Measurements from ENCODE around the gene LEP. TPM values are rescaled to one million over a fixed set of nuclear protein-coding genes. Genes with fewer than 3 reads are reported as not detected.
"Not testable (repeated sequence)": the region's sequence is repeated elsewhere in the genome, so short reads cannot be mapped to it uniquely, and the experiment has no call there.

Gene LEP
- total RNA-seq, 1 experiment from 2014 or later = not detected

DNA sequence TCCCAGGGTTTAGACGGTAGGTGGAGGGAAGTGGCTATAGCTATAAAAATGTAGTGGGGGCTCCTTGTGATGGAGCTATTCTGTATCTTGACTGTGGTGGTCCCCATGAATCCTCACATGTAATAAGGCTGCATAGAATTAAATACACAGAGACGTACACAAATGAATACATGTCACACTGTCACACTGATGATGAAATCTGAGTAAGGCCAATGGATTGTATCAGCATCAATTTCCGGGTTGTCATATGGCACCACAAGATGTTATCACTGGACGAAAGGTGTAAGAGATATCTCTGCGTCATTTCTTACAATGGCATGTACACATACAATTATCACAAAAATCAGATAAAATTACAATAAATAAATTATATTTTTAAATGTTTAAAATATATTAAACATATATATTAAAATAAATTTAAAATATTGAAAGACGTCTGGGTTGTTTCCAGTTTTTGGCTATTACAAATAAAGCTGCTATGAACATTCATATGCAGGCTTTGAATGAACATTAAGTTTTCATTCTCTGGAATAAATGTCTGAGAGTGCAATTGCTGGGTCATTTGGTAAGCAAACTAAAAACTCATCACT, 38.1 kb downstream of the LEP start:
- ChIA-PET CTCF (no interaction called here), POLR2A (no interaction called here)
- BruUV-seq (replicated peaks) = no TSS peak
- no peak overlapping the region for H3K27ac Mint-ChIP-seq (ENCODE audit: low read depth, unreplicated experiment)
- H3K36me3 Mint-ChIP-seq (ENCODE audit: insufficient read depth, unreplicated experiment) = peaks cover 7% of the 10 kb centered on the region
- intact Hi-C loops (cut with micrococcal nuclease) = no loop called here
- no peaks in the 10 kb centered on the region for H3K27me3 Mint-ChIP-seq (ENCODE audit: insufficient read depth, unreplicated experiment)
- H3K9me3 Mint-ChIP-seq (ENCODE audit: unreplicated experiment) = peaks cover 18% of the 10 kb centered on the region
- no peaks in the 10 kb centered on the region for H3K4me1 Mint-ChIP-seq (ENCODE audit: insufficient read depth, unreplicated experiment)
- DNase-seq (ENCODE audit: unreplicated experiment) = no peak
- no peak overlapping the region for H3K4me3 Mint-ChIP-seq (ENCODE audit: unreplicated experiment)
- no peak for TF ChIP-seq CTCF (IDR thresholded peaks at IDR 0.05; ENCODE audit: unreplicated experiment)

DNA sequence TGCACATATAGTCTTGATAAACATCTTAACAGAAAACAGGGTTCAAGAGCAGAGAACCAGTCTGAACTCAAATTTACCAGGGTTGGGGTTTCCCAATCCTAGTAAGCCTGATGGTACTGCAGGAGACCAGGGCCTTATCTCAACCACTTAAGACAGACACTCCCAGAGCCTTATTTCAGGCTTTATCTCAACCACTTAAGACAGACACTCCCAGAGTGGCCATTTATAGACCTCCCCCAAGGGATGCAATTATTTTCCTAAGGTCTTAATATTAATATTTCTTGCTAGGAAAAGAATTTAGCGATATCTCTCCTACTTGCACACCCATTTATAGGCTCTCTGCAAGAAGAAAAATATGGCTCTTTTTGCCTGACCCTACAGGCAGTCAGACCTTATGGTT, 39.4 kb downstream of the LEP start:
- POLR2A ChIA-PET; DNase-seq (ENCODE audit: unreplicated experiment); BruUV-seq (replicated peaks); CTCF ChIA-PET; intact Hi-C loops (cut with micrococcal nuclease); H3K4me1 Mint-ChIP-seq (ENCODE audit: insufficient read depth, unreplicated experiment); H3K36me3 Mint-ChIP-seq (ENCODE audit: insufficient read depth, unreplicated experiment); H3K4me3 Mint-ChIP-seq (ENCODE audit: unreplicated experiment); H3K27me3 Mint-ChIP-seq (ENCODE audit: insufficient read depth, unreplicated experiment); H3K27ac Mint-ChIP-seq (ENCODE audit: low read depth, unreplicated experiment): not testable (repeated sequence)
- peaks cover 18% of the 10 kb centered on the region for H3K9me3 Mint-ChIP-seq (ENCODE audit: unreplicated experiment)

DNA sequence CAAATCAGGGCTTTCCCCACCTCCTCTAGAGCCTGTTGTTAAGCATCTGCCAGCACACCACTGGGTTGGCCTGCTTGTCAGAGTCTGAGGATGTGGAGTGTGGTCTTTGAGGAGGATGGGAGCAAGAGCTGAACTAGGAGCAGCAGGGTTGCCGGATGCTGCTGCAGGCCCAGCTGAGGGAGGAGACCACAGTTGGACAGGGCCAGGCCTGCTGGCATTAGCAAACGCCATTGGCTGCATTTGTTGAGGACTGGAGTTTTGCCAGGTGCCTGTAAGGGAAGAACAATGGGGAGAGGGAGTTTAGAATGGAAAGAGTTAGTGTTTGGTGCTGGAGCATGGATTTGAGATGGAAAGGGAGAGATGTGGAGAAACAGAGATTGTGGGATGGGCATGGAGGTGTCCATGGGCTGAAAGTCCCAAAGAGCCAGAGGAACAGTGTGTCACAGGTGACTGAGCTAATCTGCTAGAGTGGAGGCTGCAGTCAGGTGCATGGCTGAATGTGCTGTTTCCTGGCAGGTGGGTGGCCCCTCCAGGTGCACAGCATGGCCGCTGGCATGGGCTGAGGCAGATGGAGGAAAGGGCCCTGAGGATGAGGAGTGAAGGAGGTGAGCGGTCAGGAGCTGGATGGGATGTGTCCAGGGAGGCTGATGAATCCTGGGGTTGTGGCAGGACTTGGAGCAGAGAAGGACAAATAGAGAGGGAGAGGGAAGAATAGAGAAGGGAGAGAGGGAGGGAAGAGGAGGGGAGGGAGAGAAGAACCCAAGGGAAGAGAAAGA, 40.7 kb downstream of the LEP start:
- Mint-ChIP-seq H3K27me3 (ENCODE audit: insufficient read depth, unreplicated experiment) (no peaks in the 10 kb centered on the region), H3K36me3 (ENCODE audit: insufficient read depth, unreplicated experiment) (peaks cover 7% of the 10 kb centered on the region), H3K9me3 (ENCODE audit: unreplicated experiment) (peaks cover 18% of the 10 kb centered on the region), H3K4me1 (ENCODE audit: insufficient read depth, unreplicated experiment) (no peaks in the 10 kb centered on the region), H3K27ac (ENCODE audit: low read depth, unreplicated experiment) (no peak overlapping the region), H3K4me3 (ENCODE audit: unreplicated experiment) (no peak overlapping the region)
- ChIA-PET POLR2A (no interaction called here), CTCF (no interaction called here)
- no TSS peak for BruUV-seq (replicated peaks)
- no peak for DNase-seq (ENCODE audit: unreplicated experiment)
- intact Hi-C loops (cut with micrococcal nuclease) = no loop called here
- no peak for TF ChIP-seq CTCF (IDR thresholded peaks at IDR 0.05; ENCODE audit: unreplicated experiment)

- peaks cover 2% of the 10 kb centered on the region for H3K36me3 Mint-ChIP-seq (ENCODE audit: insufficient read depth, unreplicated experiment)
- no TSS peak for BruUV-seq (replicated peaks)
- H3K4me1 Mint-ChIP-seq (ENCODE audit: insufficient read depth, unreplicated experiment) = no peaks in the 10 kb centered on the region
- peaks cover 12% of the 10 kb centered on the region for H3K9me3 Mint-ChIP-seq (ENCODE audit: unreplicated experiment)
- POLR2A ChIA-PET = interaction anchor here (0.6 kb wide), 1 partner anchor 40 kb away, joined by 4 read pairs; no protein-coding TSS in a partner anchor
- no peak overlapping the region for H3K27ac Mint-ChIP-seq (ENCODE audit: low read depth, unreplicated experiment)
- no peak for TF ChIP-seq CTCF (IDR thresholded peaks at IDR 0.05; ENCODE audit: unreplicated experiment)
- no peak overlapping the region for H3K4me3 Mint-ChIP-seq (ENCODE audit: unreplicated experiment)
- no peaks in the 10 kb centered on the region for H3K27me3 Mint-ChIP-seq (ENCODE audit: insufficient read depth, unreplicated experiment)
- no peak for DNase-seq (ENCODE audit: unreplicated experiment)
- intact Hi-C loops (cut with micrococcal nuclease) = no loop called here
- CTCF ChIA-PET = interaction anchor here (0.6 kb wide), 1 partner anchor 71 kb away, joined by 3 read pairs; no protein-coding TSS in a partner anchor
Observed at GRCh38 chr7:128284102-128284501, 43.0 kb downstream of the LEP start.
